ENCODE measurements around the gene PTGFRN.

PTGFRN gene

GRCh38 chr1:116929961-116930592 lies 20.4 kb downstream of the PTGFRN start:
- TF ChIP-seq GABPA (IDR thresholded peaks at IDR 0.05; ENCODE audit: low read depth) (no peak), SPI1 (IDR thresholded peaks at IDR 0.05; ENCODE audit: borderline replicate concordance, low read depth) (no peak), POLR2AphosphoS5 (IDR thresholded peaks at IDR 0.05; ENCODE audit: low read depth) (no peak), REST (IDR thresholded peaks at IDR 0.05; ENCODE audit: insufficient replicate concordance, low read depth) (no peak), CTCF (IDR thresholded peaks at IDR 0.05; ENCODE audit: insufficient read depth, low read length) (no peak)
- no peaks in the 10 kb centered on the region for H3K27me3 ChIP-seq (ENCODE audit: insufficient read depth, poor library complexity, severe bottlenecking)

GRCh38 chr1:116931016-116931918 lies 21.6 kb downstream of the PTGFRN start:
- DNase-seq (ENCODE audit: low read depth in 1 of 2, low spot score in 1 of 2) = no peak
- Histone ChIP-seq H3K27me3 (ENCODE audit: insufficient read depth, poor library complexity, severe bottlenecking) (no peaks in the 10 kb centered on the region), H3K4me3 (replicated peaks; ENCODE audit: insufficient read depth, low read length) (no peak overlapping the region), H3K27ac (replicated peaks) (no peak overlapping the region)
- TF ChIP-seq POLR2AphosphoS5 (IDR thresholded peaks at IDR 0.05; ENCODE audit: low read depth) = no peak
- TF ChIP-seq REST (IDR thresholded peaks at IDR 0.05; ENCODE audit: insufficient replicate concordance, low read depth) = no peak
- no peak for TF ChIP-seq GABPA (IDR thresholded peaks at IDR 0.05; ENCODE audit: low read depth)
- TF ChIP-seq SPI1 (IDR thresholded peaks at IDR 0.05; ENCODE audit: borderline replicate concordance, low read depth) = no peak
- TF ChIP-seq CTCF (IDR thresholded peaks at IDR 0.05; ENCODE audit: insufficient read depth, low read length) = no peak

More at GRCh38 chr1:116929961-116930592, 20.4 kb downstream of the PTGFRN start:
- Histone ChIP-seq H3K4me3 (replicated peaks; ENCODE audit: insufficient read depth, low read length) (no peak overlapping the region), H3K27ac (replicated peaks) (no peak overlapping the region)
- DNase-seq (ENCODE audit: low read depth in 1 of 2, low spot score in 1 of 2) = no peak

- no peak overlapping the region for H3K27ac ChIP-seq (replicated peaks)
- H3K4me3 ChIP-seq (replicated peaks; ENCODE audit: insufficient read depth, low read length) = no peak overlapping the region
- TF ChIP-seq SPI1 (IDR thresholded peaks at IDR 0.05; ENCODE audit: borderline replicate concordance, low read depth) = no peak
- TF ChIP-seq POLR2AphosphoS5 (IDR thresholded peaks at IDR 0.05; ENCODE audit: low read depth) = no peak
- TF ChIP-seq REST (IDR thresholded peaks at IDR 0.05; ENCODE audit: insufficient replicate concordance, low read depth) = no peak
- no peak for TF ChIP-seq CTCF (IDR thresholded peaks at IDR 0.05; ENCODE audit: insufficient read depth, low read length)
- no peak for TF ChIP-seq GABPA (IDR thresholded peaks at IDR 0.05; ENCODE audit: low read depth)
- DNase-seq (ENCODE audit: low read depth in 1 of 2, low spot score in 1 of 2) = no peak
- no peaks in the 10 kb centered on the region for H3K27me3 ChIP-seq (ENCODE audit: insufficient read depth, poor library complexity, severe bottlenecking)
Measured at GRCh38 chr1:116933606-116934515, 24.1 kb downstream of the PTGFRN start.
